ENCODE measurements around the gene LMO7. TPM values are rescaled to one million over a fixed set of nuclear protein-coding genes. Genes with fewer than 3 reads are reported as not detected.

LMO7 gene
- total RNA-seq, 1 donor from 2014 or later: 176 TPM

- intact Hi-C loops (cut with DNase I): no loop called here
- Histone ChIP-seq H3K9me3 (no peaks in the 10 kb centered on the region), H3K36me3 (no peaks in the 10 kb centered on the region), H3K4me3 (no peak overlapping the region), H3K27me3 (no peaks in the 10 kb centered on the region), H3K27ac (no peak overlapping the region), H3K4me1 (no peaks in the 10 kb centered on the region)
- TF ChIP-seq, protein P1, sequence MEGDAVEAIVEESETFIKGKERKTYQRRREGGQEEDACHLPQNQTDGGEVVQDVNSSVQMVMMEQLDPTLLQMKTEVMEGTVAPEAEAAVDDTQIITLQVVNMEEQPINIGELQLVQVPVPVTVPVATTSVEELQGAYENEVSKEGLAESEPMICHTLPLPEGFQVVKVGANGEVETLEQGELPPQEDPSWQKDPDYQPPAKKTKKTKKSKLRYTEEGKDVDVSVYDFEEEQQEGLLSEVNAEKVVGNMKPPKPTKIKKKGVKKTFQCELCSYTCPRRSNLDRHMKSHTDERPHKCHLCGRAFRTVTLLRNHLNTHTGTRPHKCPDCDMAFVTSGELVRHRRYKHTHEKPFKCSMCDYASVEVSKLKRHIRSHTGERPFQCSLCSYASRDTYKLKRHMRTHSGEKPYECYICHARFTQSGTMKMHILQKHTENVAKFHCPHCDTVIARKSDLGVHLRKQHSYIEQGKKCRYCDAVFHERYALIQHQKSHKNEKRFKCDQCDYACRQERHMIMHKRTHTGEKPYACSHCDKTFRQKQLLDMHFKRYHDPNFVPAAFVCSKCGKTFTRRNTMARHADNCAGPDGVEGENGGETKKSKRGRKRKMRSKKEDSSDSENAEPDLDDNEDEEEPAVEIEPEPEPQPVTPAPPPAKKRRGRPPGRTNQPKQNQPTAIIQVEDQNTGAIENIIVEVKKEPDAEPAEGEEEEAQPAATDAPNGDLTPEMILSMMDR (IDR thresholded peaks at IDR 0.05): no peak
- DNase-seq (ENCODE audit: low spot score in 2 of 2): no peak
Observed at GRCh38 chr13:75621147-75621546, 15.0 kb upstream of the LMO7 start.

GRCh38 chr13:75628801-75629200 is 7.3 kb upstream of the LMO7 start:
- H3K9me3 ChIP-seq: no peaks in the 10 kb centered on the region
- H3K27ac ChIP-seq: no peak overlapping the region
- TF ChIP-seq, protein P1 (IDR thresholded peaks at IDR 0.05): no peak
- no peaks in the 10 kb centered on the region for H3K4me1 ChIP-seq
- H3K4me3 ChIP-seq: no peak overlapping the region
- no peaks in the 10 kb centered on the region for H3K36me3 ChIP-seq
- no peak for DNase-seq (ENCODE audit: low spot score in 2 of 2)
- intact Hi-C loops (cut with DNase I): no loop called here
- no peaks in the 10 kb centered on the region for H3K27me3 ChIP-seq

- TF ChIP-seq, protein P1 (IDR thresholded peaks at IDR 0.05): no peak
- H3K4me1 ChIP-seq: no peaks in the 10 kb centered on the region
- no peak for DNase-seq (ENCODE audit: low spot score in 2 of 2)
- no peaks in the 10 kb centered on the region for H3K27me3 ChIP-seq
- no peaks in the 10 kb centered on the region for H3K9me3 ChIP-seq
- no peak overlapping the region for H3K4me3 ChIP-seq
- H3K36me3 ChIP-seq: no peaks in the 10 kb centered on the region
- intact Hi-C loops (cut with DNase I): loop anchor here (10.0 kb wide), 1 partner anchor 1498 kb away; the partner anchor contains the start of gene KLF12
- peak overlapping the region; percentile 1 to 20 for H3K27ac ChIP-seq
Observed at GRCh38 chr13:75633285-75633684, 2.8 kb upstream of the LMO7 start.

- Histone ChIP-seq H3K27ac (peak overlapping the region; percentile 73 to 85), H3K27me3 (no peaks in the 10 kb centered on the region), H3K4me3 (peak overlapping the region; percentile 74 to 87), H3K36me3 (no peaks in the 10 kb centered on the region), H3K4me1 (no peaks in the 10 kb centered on the region), H3K9me3 (no peaks in the 10 kb centered on the region)
- TF ChIP-seq, protein P1 (IDR thresholded peaks at IDR 0.05): no peak
- intact Hi-C loops (cut with DNase I): loop anchor here (10.0 kb wide), 1 partner anchor 1500 kb away; the partner anchor contains the start of gene KLF12
- DNase-seq (ENCODE audit: low spot score in 2 of 2): no peak
Observed at GRCh38 chr13:75635101-75635827, 866 bp upstream of the LMO7 start.

DNA sequence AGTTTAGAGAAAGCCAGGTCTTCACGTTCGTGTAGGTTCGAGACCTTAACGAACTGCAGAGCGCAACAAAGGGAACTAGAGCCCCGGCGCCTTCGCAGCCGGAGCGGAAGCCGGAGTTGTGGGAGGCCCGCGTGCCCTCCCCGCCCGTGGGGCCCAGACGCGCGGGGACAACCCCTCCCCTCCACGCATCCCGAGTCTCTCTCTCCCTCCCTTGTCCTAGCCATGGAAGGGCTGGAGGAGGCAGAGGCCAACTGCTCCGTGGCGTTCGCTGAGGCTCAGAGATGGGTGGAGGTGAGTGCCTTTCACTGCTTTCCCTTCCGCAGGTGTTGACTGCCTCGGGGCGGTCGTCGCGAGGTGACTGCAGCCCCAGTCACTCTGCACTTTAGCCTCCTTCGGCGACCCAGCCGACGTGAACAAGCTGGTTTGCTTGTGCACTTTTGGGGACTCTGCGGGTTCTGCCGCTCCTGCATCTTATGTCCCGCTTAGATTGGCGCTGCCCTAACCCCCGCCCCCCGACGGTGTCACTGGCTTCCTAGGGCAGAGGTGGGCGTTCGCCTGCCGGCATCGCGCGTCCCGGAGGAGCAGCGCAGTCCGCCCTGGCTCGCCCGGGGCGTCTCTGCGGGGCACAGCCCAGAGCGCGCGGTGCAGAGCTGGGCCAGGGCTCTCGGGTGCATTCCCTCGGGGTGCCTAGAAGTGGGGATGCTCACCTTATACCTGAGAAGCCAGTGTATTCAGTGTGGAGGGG is 478 bp downstream of the LMO7 start:
- no peaks in the 10 kb centered on the region for H3K36me3 ChIP-seq
- no peaks in the 10 kb centered on the region for H3K4me1 ChIP-seq
- no peaks in the 10 kb centered on the region for H3K9me3 ChIP-seq
- peak overlapping the region; percentile 74 to 87 for H3K4me3 ChIP-seq
- intact Hi-C loops (cut with DNase I): loop anchor here (2.0 to 10.0 kb wide), 2 partner anchors 88 to 1502 kb away; partner anchors contain the start of genes KLF12 and UCHL3
- peak in 1 of 2 donors; percentile 69 for DNase-seq (ENCODE audit: low spot score in 2 of 2)
- no peaks in the 10 kb centered on the region for H3K27me3 ChIP-seq
- H3K27ac ChIP-seq: peak overlapping the region; percentile 73 to 85
- TF ChIP-seq, protein P1 (IDR thresholded peaks at IDR 0.05): no peak
